GM12873 (cell line): ENCODE measurements around the gene CFAP43.

Experiments
- CTCF ChIP-seq: IDR thresholded peaks from 2 replicates; pipeline ENCODE4 v1.5.1; 2012; ENCODE audit warnings: low read depth, mild to moderate bottlenecking, moderate library complexity, low read length, control low read depth; ENCODE audit not compliant: insufficient read depth; ENCODE audit errors: missing control alignments

The CFAP43 gene

DNA sequence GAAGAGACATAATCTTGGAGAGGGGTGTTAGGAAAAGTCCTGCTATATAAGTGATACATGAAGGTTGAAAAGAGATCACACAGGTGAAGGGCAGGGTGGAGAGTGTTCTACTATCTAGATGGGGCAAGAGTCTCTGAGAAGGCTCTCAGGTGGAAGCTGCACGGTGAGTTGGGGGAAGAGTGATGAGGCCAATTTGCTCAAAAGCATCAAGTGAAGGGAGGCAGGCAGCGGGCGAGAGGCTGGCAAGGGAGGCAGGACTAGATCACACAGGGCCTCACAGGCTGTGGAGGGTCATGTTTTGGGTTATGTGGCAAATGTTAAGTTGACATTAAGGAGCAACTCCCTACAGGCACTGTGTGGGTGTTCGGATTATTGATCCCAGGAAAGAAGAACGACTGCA is 143.9 kb downstream of the CFAP43 start:
- TF ChIP-seq CTCF, result no peak

GRCh38 chr10:104085801-104086400 is 146.3 kb downstream of the CFAP43 start, which contains the start of gene COL17A1:
Gene COL17A1 (minus strand): TSS chr10:104085880. CDS start chr10:104080673, 5,207 bp downstream.
- no peak for TF ChIP-seq CTCF

DNA sequence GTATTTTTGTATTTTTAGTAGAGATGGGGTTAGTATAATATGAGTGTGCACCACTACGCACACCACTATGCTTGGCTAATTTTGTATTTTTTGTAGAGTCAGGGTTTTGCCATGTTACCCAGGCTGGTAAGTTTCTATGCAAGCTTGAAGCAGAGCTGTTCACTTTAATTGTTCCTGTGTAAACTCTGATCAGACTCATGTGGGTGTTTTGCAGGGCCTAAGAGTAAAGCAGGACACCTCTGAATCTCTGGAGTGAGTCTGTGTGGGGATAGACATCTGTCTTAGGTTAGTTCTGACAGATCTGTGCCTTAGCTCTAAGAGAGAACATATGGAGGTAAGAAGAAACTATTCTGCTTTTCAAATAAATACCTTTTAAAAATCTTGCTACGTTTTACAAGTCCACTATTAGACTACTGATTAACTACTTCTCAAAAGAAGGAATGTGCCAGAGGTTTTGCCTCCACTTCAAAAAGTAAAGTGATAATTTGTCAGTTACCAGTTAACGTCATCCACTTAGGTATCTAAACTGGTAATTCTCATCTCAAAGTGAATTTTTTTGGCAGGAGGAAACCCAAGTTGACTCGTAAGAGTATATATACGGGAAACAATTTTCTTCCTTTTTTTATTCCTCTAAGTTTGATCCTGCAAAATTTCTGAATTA is 147.6 kb downstream of the CFAP43 start:
- TF ChIP-seq CTCF, result no peak

GRCh38 chr10:104081998-104082397 is 150.2 kb downstream of the CFAP43 start:
- no peak for TF ChIP-seq CTCF

GRCh38 chr10:104080762-104081161 is 151.4 kb downstream of the CFAP43 start:
- TF ChIP-seq CTCF, result peak; percentile 50
